ENCODE measurements around the gene STRAP.

The STRAP gene

DNA sequence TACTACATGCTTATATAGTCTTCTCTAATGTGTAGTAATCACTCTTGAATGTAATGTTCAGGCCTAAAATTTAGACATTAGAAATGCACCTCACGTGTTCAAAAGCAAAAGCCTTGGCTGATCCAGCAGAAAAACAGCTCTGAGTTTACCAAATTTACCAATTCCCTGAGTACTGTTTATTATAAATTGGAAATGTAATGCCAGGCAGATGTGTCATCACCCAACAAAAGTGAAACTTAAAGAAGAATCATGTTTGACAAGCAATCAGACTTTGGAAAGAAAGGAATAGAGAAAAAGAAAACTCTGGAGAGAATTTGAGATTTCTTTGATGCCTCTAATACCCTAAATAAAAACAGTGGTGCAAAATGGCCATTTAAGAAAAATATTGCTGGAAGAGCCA is 26.5 kb upstream of the STRAP start:
- DNase-seq (ENCODE audit: low read depth) = peak; percentile 73
- H3K4me3 ChIP-seq (ENCODE audit: low read depth, low read length) = no peak overlapping the region
- TF ChIP-seq, protein P1, sequence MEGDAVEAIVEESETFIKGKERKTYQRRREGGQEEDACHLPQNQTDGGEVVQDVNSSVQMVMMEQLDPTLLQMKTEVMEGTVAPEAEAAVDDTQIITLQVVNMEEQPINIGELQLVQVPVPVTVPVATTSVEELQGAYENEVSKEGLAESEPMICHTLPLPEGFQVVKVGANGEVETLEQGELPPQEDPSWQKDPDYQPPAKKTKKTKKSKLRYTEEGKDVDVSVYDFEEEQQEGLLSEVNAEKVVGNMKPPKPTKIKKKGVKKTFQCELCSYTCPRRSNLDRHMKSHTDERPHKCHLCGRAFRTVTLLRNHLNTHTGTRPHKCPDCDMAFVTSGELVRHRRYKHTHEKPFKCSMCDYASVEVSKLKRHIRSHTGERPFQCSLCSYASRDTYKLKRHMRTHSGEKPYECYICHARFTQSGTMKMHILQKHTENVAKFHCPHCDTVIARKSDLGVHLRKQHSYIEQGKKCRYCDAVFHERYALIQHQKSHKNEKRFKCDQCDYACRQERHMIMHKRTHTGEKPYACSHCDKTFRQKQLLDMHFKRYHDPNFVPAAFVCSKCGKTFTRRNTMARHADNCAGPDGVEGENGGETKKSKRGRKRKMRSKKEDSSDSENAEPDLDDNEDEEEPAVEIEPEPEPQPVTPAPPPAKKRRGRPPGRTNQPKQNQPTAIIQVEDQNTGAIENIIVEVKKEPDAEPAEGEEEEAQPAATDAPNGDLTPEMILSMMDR (conservative IDR thresholded peaks at IDR 0.05; ENCODE audit: low read depth, low read length) = no peak

GRCh38 chr12:15856097-15856982 is 25.8 kb upstream of the STRAP start:
- TF ChIP-seq, protein P1 (conservative IDR thresholded peaks at IDR 0.05; ENCODE audit: low read depth, low read length) = peak; percentile 75
- DNase-seq (ENCODE audit: low read depth) = peak; percentile 90
- H3K4me3 ChIP-seq (ENCODE audit: low read depth, low read length) = no peak overlapping the region

- no peak for DNase-seq (ENCODE audit: low read depth)
- TF ChIP-seq, protein P1 (conservative IDR thresholded peaks at IDR 0.05; ENCODE audit: low read depth, low read length) = peak; percentile 29
- no peak overlapping the region for H3K4me3 ChIP-seq (ENCODE audit: low read depth, low read length)
Observed at GRCh38 chr12:15858353-15858752, 23.8 kb upstream of the STRAP start.

- DNase-seq (ENCODE audit: low read depth) = peak; percentile 71
- TF ChIP-seq, protein P1 (conservative IDR thresholded peaks at IDR 0.05; ENCODE audit: low read depth, low read length) = no peak
- H3K4me3 ChIP-seq (ENCODE audit: low read depth, low read length) = peak overlapping the region; percentile 5
Observed at GRCh38 chr12:15859116-15859515, 23.1 kb upstream of the STRAP start.

- TF ChIP-seq, protein P1 (conservative IDR thresholded peaks at IDR 0.05; ENCODE audit: low read depth, low read length) = no peak
- H3K4me3 ChIP-seq (ENCODE audit: low read depth, low read length) = no peak overlapping the region
- DNase-seq (ENCODE audit: low read depth) = peak; percentile 28
Observed at GRCh38 chr12:15861404-15861803, 20.8 kb upstream of the STRAP start.

GRCh38 chr12:15862840-15863239 is 19.3 kb upstream of the STRAP start:
- DNase-seq (ENCODE audit: low read depth) = no peak
- TF ChIP-seq, protein P1 (conservative IDR thresholded peaks at IDR 0.05; ENCODE audit: low read depth, low read length) = no peak
- no peak overlapping the region for H3K4me3 ChIP-seq (ENCODE audit: low read depth, low read length)

GRCh38 chr12:15863372-15863771 is 18.8 kb upstream of the STRAP start:
- TF ChIP-seq, protein P1 (conservative IDR thresholded peaks at IDR 0.05; ENCODE audit: low read depth, low read length) = no peak
- DNase-seq (ENCODE audit: low read depth) = no peak
- H3K4me3 ChIP-seq (ENCODE audit: low read depth, low read length) = no peak overlapping the region

All from choroid plexus epithelial cell (primary cell).